Breast epithelium (tissue), 4 donors: ENCODE data around the gene PXDN. TPM values are rescaled to one million over a fixed set of nuclear protein-coding genes. Genes with fewer than 3 reads are reported as not detected.

Experiments used
- DNase-seq, 2 donors: peaks; one replicate each; pipeline ENCODE4 v3.0.0-alpha.2; 2019; ENCODE audit warnings: low spot score in 2 of 2
- H3K27ac ChIP-seq, 2 donors: fragments of 200-600 bp; sonication (generic) in 1 of 2; one replicate each; pipeline ENCODE4 v1.5.1; 2016 to 2019; ENCODE audit warnings: mild to moderate bottlenecking in 1 of 2
- H3K27me3 ChIP-seq, 2 donors: fragments of 200-600 bp; sonication (generic) in 1 of 2; one replicate each; pipeline versions ENCODE4 v1.5.1 to v1.6.0; 2017 to 2019; ENCODE audit warnings: control low read depth in 1 of 2, mild to moderate bottlenecking in 1 of 2
- H3K36me3 ChIP-seq: fragments of 200-600 bp; one replicate; pipeline ENCODE4 v1.5.1; 2019
- H3K4me1 ChIP-seq, 2 donors: fragments of 200-600 bp; sonication (generic); one replicate each; pipeline ENCODE4 v1.5.1; 2016 to 2019; ENCODE audit warnings: control low read depth in 1 of 2
- H3K4me3 ChIP-seq, 3 donors: fragments of 200-600 bp; sonication (generic); 1 replicate in 2 of 3; 2 replicates in 1 of 3; pipeline ENCODE4 v1.5.1; 2016 to 2019; ENCODE audit warnings: mild to moderate bottlenecking in 3 of 3, moderate library complexity in 2 of 3
- H3K9me3 ChIP-seq, 2 donors: fragments of 200-600 bp; sonication (generic) in 1 of 2; one replicate each; pipeline ENCODE4 v1.5.1; 2016 to 2019; ENCODE audit warnings: control low read depth in 1 of 2
- POLR2A ChIP-seq: fragments of 450-650 bp; IDR thresholded peaks from one replicate; pipeline ENCODE4 v1.6.1; 2016; ENCODE audit warnings: antibody characterized with exemption, mild to moderate bottlenecking, moderate library complexity
- POLR2AphosphoS5 ChIP-seq, 3 donors: sonication (generic); formaldehyde crosslinking; IDR thresholded peaks; one replicate each; pipeline ENCODE4 v1.6.1; 2017; ENCODE audit warnings: antibody characterized with exemption in 3 of 3
- intact Hi-C: fragments of 100-400 bp; cut with DNase I; formaldehyde crosslinking; loops from one replicate; pipeline ENCODE4 v1.15.1; 2023; ENCODE audit warnings: low total_unique reads
- total RNA-seq, 3 donors: library from RNA; depleted of rRNA; stranded (reverse); fragments of >200 nt; gene quantifications; one replicate each; pipeline ENCODE4 v1.1.0, GENCODE V29; 2016
- TF ChIP-seq, protein P1 (sequence below), 3 donors: fragments of 450-650 bp; IDR thresholded peaks; one replicate each; pipeline ENCODE4 v1.5.1; 2016 to 2017; ENCODE audit warnings: antibody characterized with exemption in 3 of 3, mild to moderate bottlenecking in 3 of 3, moderate library complexity in 3 of 3

Gene PXDN
- total RNA-seq, 3 donors from 2014 or later = 42.4 to 108 (median 64.2) TPM

DNA sequence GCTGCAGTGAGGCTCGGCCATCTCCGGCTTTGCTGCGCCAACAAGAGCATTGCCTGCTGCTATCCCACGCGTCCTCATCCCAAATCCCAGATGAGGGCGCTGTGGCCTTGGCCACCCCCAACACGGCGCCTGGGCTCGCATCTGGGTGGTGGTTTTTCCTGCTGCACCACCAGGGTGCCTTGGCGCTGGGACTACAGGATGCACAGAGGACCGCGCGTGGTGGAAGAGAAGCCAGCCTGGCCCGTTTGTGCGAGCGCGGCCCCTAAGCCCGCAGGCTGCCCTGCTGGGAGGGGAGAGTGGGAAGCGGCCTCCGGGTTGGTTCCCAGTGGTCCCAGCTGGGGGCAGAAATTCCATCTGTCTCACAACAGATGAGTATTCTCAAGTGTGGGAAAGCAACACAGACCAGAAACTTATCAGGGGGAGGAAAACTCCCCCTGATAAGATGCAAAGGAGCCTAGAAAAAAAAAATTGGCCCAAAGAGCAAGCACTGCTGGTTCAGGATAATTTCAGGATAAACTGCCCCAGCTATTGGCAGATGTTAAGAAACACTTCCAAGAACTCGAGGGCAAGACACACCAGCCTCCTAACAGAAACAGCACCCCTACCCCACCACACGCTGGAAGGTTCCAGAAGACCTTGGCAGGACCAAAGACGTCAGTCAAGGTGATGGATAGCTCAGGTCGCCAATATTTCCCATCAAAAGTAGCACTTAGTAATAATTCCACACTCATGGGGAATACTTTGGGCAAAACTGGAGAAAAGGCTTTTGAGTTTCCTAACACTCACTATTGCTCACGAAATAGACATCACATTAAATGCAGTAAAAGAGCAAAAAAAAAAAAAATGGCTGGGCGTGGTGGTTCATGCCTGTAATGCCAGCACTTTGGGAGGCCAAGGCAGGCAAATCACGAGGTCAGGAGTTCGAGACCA is 152.1 kb downstream of the PXDN start:
- Histone ChIP-seq H3K36me3 (no peaks in the 10 kb centered on the region), H3K9me3 (no peaks in the 10 kb centered on the region), H3K27ac (peak overlapping the region in 1 of 2 donors; percentile 0), H3K27me3 (no peaks in the 10 kb centered on the region), H3K4me3 (peak overlapping the region in 1 of 3 donors; percentile 7), H3K4me1 (peaks cover 0 to 4% of the 10 kb centered on the region in 2 donors)
- DNase-seq = no peak
- intact Hi-C loops = no loop called here
- TF ChIP-seq POLR2AphosphoS5 (IDR thresholded peaks at IDR 0.05) (peak in 1 of 3 donors; percentile 27), POLR2A (no peak)
- TF ChIP-seq, protein P1, sequence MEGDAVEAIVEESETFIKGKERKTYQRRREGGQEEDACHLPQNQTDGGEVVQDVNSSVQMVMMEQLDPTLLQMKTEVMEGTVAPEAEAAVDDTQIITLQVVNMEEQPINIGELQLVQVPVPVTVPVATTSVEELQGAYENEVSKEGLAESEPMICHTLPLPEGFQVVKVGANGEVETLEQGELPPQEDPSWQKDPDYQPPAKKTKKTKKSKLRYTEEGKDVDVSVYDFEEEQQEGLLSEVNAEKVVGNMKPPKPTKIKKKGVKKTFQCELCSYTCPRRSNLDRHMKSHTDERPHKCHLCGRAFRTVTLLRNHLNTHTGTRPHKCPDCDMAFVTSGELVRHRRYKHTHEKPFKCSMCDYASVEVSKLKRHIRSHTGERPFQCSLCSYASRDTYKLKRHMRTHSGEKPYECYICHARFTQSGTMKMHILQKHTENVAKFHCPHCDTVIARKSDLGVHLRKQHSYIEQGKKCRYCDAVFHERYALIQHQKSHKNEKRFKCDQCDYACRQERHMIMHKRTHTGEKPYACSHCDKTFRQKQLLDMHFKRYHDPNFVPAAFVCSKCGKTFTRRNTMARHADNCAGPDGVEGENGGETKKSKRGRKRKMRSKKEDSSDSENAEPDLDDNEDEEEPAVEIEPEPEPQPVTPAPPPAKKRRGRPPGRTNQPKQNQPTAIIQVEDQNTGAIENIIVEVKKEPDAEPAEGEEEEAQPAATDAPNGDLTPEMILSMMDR (IDR thresholded peaks at IDR 0.05) = peak; percentile 22 to 80 (median 39)

- Histone ChIP-seq H3K27me3 (no peaks in the 10 kb centered on the region), H3K27ac (peak overlapping the region in 1 of 2 donors; percentile 0), H3K4me3 (peak overlapping the region in 1 of 3 donors; percentile 7), H3K36me3 (no peaks in the 10 kb centered on the region), H3K9me3 (no peaks in the 10 kb centered on the region), H3K4me1 (peaks cover 0 to 4% of the 10 kb centered on the region in 2 donors)
- no peak for TF ChIP-seq POLR2A
- TF ChIP-seq, protein P1 (IDR thresholded peaks at IDR 0.05) = no peak
- no peak for TF ChIP-seq POLR2AphosphoS5 (IDR thresholded peaks at IDR 0.05)
- no peak for DNase-seq
- intact Hi-C loops = no loop called here
These were observed 152.9 kb downstream of the PXDN start for GRCh38 chr2:1591461-1591770.

DNA sequence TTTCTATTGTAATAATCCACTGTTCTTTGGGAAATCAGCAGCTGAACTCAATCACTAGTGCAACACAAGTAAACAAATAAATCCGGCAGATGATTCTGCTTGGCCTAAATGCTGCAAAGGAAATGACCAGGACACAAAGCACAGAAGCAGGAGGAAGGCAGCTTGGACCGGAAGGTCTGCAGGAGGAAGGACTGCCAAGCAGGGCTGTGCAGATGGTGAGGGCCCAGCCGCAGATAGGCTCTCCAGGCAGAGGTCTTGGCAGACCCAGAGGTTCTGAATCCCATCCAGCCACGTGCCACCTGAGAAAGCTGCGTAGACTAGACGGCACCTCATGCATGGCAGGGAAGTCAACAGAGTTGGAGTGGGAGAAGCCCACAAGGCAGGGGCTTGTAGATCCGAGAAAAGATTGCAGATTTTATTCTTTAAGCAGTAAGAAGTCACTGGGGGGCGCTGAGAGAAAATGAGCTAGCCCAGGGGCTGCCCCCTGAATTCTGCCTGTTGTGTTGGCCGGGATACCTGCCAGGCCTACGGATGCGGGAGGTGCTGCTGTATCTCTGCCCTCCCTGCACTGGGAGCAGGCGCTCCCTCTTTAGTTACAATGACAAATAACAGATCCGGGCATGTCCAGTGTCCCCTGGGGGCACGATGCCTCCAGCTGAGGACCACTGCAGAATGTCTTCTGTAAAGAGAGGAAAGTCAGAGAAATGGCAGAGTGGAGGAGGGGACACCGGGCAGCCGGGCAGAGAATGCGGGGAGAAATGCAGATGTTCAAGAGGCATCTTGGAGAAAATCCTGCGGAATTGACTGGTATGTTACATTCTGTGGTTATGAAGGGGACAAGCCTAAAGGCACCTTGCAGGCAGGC is 153.5 kb downstream of the PXDN start:
- Histone ChIP-seq H3K4me3 (no peak overlapping the region), H3K9me3 (no peaks in the 10 kb centered on the region), H3K27me3 (no peaks in the 10 kb centered on the region), H3K27ac (no peak overlapping the region), H3K4me1 (peaks cover 0 to 4% of the 10 kb centered on the region in 2 donors), H3K36me3 (no peaks in the 10 kb centered on the region)
- TF ChIP-seq POLR2AphosphoS5 (IDR thresholded peaks at IDR 0.05) (no peak), POLR2A (no peak)
- TF ChIP-seq, protein P1 (IDR thresholded peaks at IDR 0.05) = no peak
- no peak for DNase-seq
- intact Hi-C loops = no loop called here

DNA sequence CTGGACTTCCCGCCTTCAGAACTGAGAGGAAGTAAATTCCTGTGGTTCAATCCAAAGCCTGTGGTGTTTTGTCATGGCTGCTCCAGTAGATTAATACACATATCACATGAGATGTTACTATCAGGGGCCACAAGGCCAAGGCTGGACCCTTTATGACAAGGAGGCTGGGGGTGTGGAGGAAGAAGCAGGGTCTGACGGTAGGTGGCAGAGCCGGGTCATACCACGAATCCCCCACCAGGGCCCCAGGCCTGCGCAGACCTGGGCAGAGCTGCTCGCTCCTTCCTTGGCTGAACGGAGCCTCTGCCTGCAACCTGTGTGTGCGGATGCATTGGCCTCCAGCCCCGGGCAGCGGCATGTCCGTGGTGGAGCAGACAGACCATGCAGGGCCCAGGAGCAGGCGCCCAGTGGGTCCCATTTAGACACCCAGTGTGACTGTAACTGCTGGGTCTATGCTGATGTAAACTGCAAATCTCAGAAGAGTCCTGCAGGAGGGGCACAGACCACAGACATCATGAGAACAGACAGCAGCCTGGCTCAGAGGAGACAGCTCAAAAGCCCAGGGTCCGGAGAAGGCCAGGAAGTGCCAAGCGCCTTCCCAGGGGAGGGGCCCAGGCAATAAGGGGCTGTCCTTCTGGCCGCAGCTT is 155.2 kb downstream of the PXDN start:
- TF ChIP-seq POLR2AphosphoS5 (IDR thresholded peaks at IDR 0.05) = no peak
- TF ChIP-seq, protein P1 (IDR thresholded peaks at IDR 0.05) = no peak
- no peak for TF ChIP-seq POLR2A
- peaks cover 0 to 4% of the 10 kb centered on the region in 2 donors for H3K4me1 ChIP-seq
- H3K4me3 ChIP-seq = no peak overlapping the region
- no peaks in the 10 kb centered on the region for H3K27me3 ChIP-seq
- no peaks in the 10 kb centered on the region for H3K9me3 ChIP-seq
- intact Hi-C loops = no loop called here
- DNase-seq = no peak
- no peak overlapping the region for H3K27ac ChIP-seq
- no peaks in the 10 kb centered on the region for H3K36me3 ChIP-seq
